K562 (cell line): ENCODE measurements around the gene SLC6A6. TPM values are rescaled to one million over a fixed set of nuclear protein-coding genes. Genes with fewer than 3 reads are reported as not detected.
A peak's percentile ranks its signal among the peaks of the same experiment; 100 is the strongest.

Experiments
- ARID2 ChIP-seq: fragments of 450-650 bp; IDR thresholded peaks from 2 replicates; pipeline ENCODE4 v1.6.1; 2017; ENCODE audit warnings: antibody characterized with exemption, mild to moderate bottlenecking
- CEBPZ ChIP-seq: fragments of 150-350 bp; IDR thresholded peaks from 2 replicates; pipeline ENCODE4 v1.6.1; 2014; ENCODE audit warnings: low read depth, mild to moderate bottlenecking, low read length, borderline replicate concordance
- DIDO1 ChIP-seq: fragments of 450-650 bp; IDR thresholded peaks from 2 replicates; pipeline ENCODE4 v1.6.1; 2016; ENCODE audit warnings: low read depth, missing biosample characterization, missing genetic modification characterization
- EHMT2 ChIP-seq: fragments of 450-650 bp; IDR thresholded peaks from 2 replicates; pipeline ENCODE4 v1.6.1; 2018; ENCODE audit warnings: antibody characterized with exemption
- ERF ChIP-seq: fragments of 450-650 bp; formaldehyde crosslinking; IDR thresholded peaks from 2 replicates; pipeline ENCODE4 v1.4.0; 2020; ENCODE audit warnings: mild to moderate bottlenecking, mixed read lengths
- GABPB1 ChIP-seq: sonication (generic); formaldehyde crosslinking; IDR thresholded peaks from 2 replicates; pipeline ENCODE4 v1.8.0; 2022; ENCODE audit warnings: mild to moderate bottlenecking, missing genetic modification reagents
- MCM5 ChIP-seq: fragments of 450-650 bp; IDR thresholded peaks from 2 replicates; pipeline ENCODE4 v1.6.1; 2016; ENCODE audit warnings: low read depth
- PATZ1 ChIP-seq: fragments of 250-450 bp; sonication (Bioruptor Pico); IDR thresholded peaks from 2 replicates; pipeline ENCODE4 v1.5.0; 2020; ENCODE audit warnings: mild to moderate bottlenecking, borderline replicate concordance
- POLR2B ChIP-seq: fragments of 450-650 bp; IDR thresholded peaks from 2 replicates; pipeline ENCODE4 v1.6.1; 2018; ENCODE audit warnings: low read depth; ENCODE audit not compliant: partially characterized antibody
- RBFOX2 ChIP-seq: fragments of 200-400 bp; formaldehyde crosslinking; IDR thresholded peaks from 2 replicates; pipeline ENCODE4 v1.6.1; 2017; ENCODE audit warnings: low read depth, mild to moderate bottlenecking, low read length, moderate library complexity
- SETDB1 ChIP-seq: IDR thresholded peaks from one replicate; pipeline ENCODE4 v1.6.1; 2012; ENCODE audit warnings: low read length, control low read depth, inconsistent platforms
- SNRNP70 ChIP-seq: fragments of 200-400 bp; formaldehyde crosslinking; optimal IDR thresholded peaks from 2 replicates; pipeline ENCODE3; 2017; ENCODE audit warnings: low read depth, low read length
- STAG1 ChIP-seq: sonication (generic); formaldehyde crosslinking; IDR thresholded peaks from 2 replicates; pipeline ENCODE4 v1.5.0; 2020; ENCODE audit warnings: missing genetic modification reagents, borderline replicate concordance
- TGIF2 ChIP-seq: sonication (generic); formaldehyde crosslinking; IDR thresholded peaks from 2 replicates; pipeline ENCODE4 v1.8.1; 2022; ENCODE audit warnings: mild to moderate bottlenecking, missing genetic modification reagents, moderate library complexity
- TRIM25 ChIP-seq: fragments of 450-650 bp; IDR thresholded peaks from 2 replicates; pipeline ENCODE4 v1.7.0; 2016; ENCODE audit warnings: borderline replicate concordance
- ZKSCAN3 ChIP-seq: fragments of 250-450 bp; sonication (Bioruptor Pico); IDR thresholded peaks from 2 replicates; pipeline ENCODE4 v1.4.0; 2020
- ZMIZ1 ChIP-seq, 2 experiments: fragments of 150-350 bp in 1 of 2; IDR thresholded peaks; 2 replicates each; pipeline ENCODE4 v1.6.1; 2012 to 2016; ENCODE audit warnings: low read depth in 2 of 2, low read length in 2 of 2, mild to moderate bottlenecking in 1 of 2, moderate library complexity in 1 of 2
- ZNF232 ChIP-seq: sonication (generic); formaldehyde crosslinking; IDR thresholded peaks from 2 replicates; pipeline ENCODE4 v1.8.0; 2022; ENCODE audit warnings: mild to moderate bottlenecking, missing genetic modification reagents
- polyA plus RNA-seq, 8 experiments: library from polyadenylated mRNA; depleted of rRNA in 4 of 8; stranded (reverse) in 5 of 8; unstranded in 3 of 8; fragments of >200 nt; fragmentation: Nextera tagmentation in 2 of 8; fragmentation: Illumina TruSeq in 1 of 8; extraction: Ambion mirVana in 2 of 8; extraction: Trizol in 1 of 8; gene quantifications; 2 replicates each; pipeline versions ENCODE4 v1.2.1 to v1.2.3, GENCODE V29; 2011 to 2014; ENCODE audit warnings: inconsistent platforms in 1 of 8, missing spikeins in 1 of 8
- total RNA-seq, 7 experiments: library from RNA; depleted of rRNA in 6 of 7; stranded (reverse); fragments of >200 nt in 6 of 7; fragmentation: Illumina TruSeq in 2 of 7; extraction: Trizol in 2 of 7; gene quantifications; 2 replicates each; pipeline versions ENCODE4 v1.2.1 to v1.2.3, GENCODE V29; 2011 to 2021; ENCODE audit warnings: low replicate concordance in 1 of 7

The SLC6A6 gene
- total and polyA plus RNA-seq, 9 of the 15 experiments (the other 6 are each of a cell fraction or from before 2014, with no cell fraction given): 12.3 to 203 (median 93.2) TPM

GRCh38 chr3:14412831-14413380 is 10.5 kb downstream of the SLC6A6 start (continued):
- TF ChIP-seq DIDO1 (tag): no peak
- no peak for TF ChIP-seq TGIF2
- TF ChIP-seq TRIM25: no peak
- peak; percentile 17 for TF ChIP-seq SNRNP70
- TF ChIP-seq CEBPZ: no peak
- TF ChIP-seq STAG1 (CRISPR knock-in tag): no peak
- TF ChIP-seq ARID2: no peak
- TF ChIP-seq ERF (CRISPR knock-in tag): no peak
- TF ChIP-seq GABPB1: no peak
- TF ChIP-seq POLR2B: peak; percentile 32
- TF ChIP-seq MCM5: no peak
- no peak for TF ChIP-seq ZMIZ1 (IDR thresholded peaks at IDR 0.05; ENCODE audit: low read depth in 2 of 2, low read length in 2 of 2)
- no peak for TF ChIP-seq PATZ1 (CRISPR knock-in tag)
- TF ChIP-seq EHMT2: no peak
- no peak for TF ChIP-seq SETDB1
- TF ChIP-seq RBFOX2: peak; percentile 66
- no peak for TF ChIP-seq ZNF232 (CRISPR knock-in tag)
- TF ChIP-seq ZKSCAN3 (CRISPR knock-in tag): no peak
